Thyroid gland (tissue), 4 donors: ENCODE results near the gene RNF217. TPM values are rescaled to one million over a fixed set of nuclear protein-coding genes. Genes with fewer than 3 reads are reported as not detected.

ENCODE experiments used
- DNase-seq, 2 donors: peaks; one replicate each; pipeline ENCODE4 v3.0.0-alpha.2; 2019
- H3K27ac ChIP-seq, 3 donors: fragments of 200-600 bp; sonication (generic); 1 replicate in 2 of 3; 2 replicates in 1 of 3; pipeline ENCODE4 v1.5.1; 2016 to 2019; ENCODE audit warnings: mild to moderate bottlenecking in 1 of 3, moderate library complexity in 1 of 3
- H3K27me3 ChIP-seq: fragments of 200-600 bp; sonication (generic); one replicate; pipeline ENCODE4 v1.5.1; 2019
- H3K36me3 ChIP-seq, 2 donors: fragments of 200-600 bp; sonication (generic); one replicate each; pipeline ENCODE4 v1.5.1; 2016 to 2019
- H3K4me1 ChIP-seq, 2 donors: fragments of 200-600 bp; sonication (generic); one replicate each; pipeline ENCODE4 v1.5.1; 2017 to 2019
- H3K4me3 ChIP-seq, 3 donors: fragments of 200-600 bp; sonication (generic); replicated peaks in 1 of 3; 1 replicate in 2 of 3; 2 replicates in 1 of 3; pipeline ENCODE4 v1.5.1; 2016; ENCODE audit warnings: mild to moderate bottlenecking in 1 of 3
- H3K9me3 ChIP-seq: fragments of 200-600 bp; sonication (generic); one replicate; pipeline ENCODE4 v1.5.1; 2017
- POLR2A ChIP-seq, 2 donors: fragments of 450-650 bp; IDR thresholded peaks; one replicate each; pipeline ENCODE4 v1.6.1; 2017; ENCODE audit warnings: antibody characterized with exemption in 2 of 2, mild to moderate bottlenecking in 2 of 2, moderate library complexity in 1 of 2
- WGBS, 2 donors: methylation state at CpG; one replicate each; pipeline ENCODE4 v1.1.5; 2017; 5-methylcytosine and 5-hydroxymethylcytosine counted together
- intact Hi-C: fragments of 100-400 bp; cut with DNase I; formaldehyde crosslinking; loops from one replicate; pipeline ENCODE4 v1.15.1; 2023
- total RNA-seq, 4 donors: library from RNA; depleted of rRNA; stranded (reverse); fragments of >200 nt; gene quantifications; one replicate each; pipeline ENCODE4 v1.2.3, GENCODE V29; 2016
- TF ChIP-seq, protein P1 (sequence below), 6 experiments: fragments of 200-600 bp in 3 of 6; fragments of 450-650 bp in 3 of 6; sonication (generic) in 3 of 6; IDR thresholded peaks; one replicate each; pipeline ENCODE4 v1.5.1; 2016 to 2019; ENCODE audit warnings: antibody characterized with exemption in 6 of 6, mild to moderate bottlenecking in 2 of 6, inconsistent platforms in 1 of 6, moderate library complexity in 1 of 6

Gene RNF217
- total RNA-seq, 4 donors from 2014 or later = 29.0 to 53.7 (median 31.0) TPM

GRCh38 chr6:124943658-124944057 lies 18.6 kb upstream of the RNF217 start:
- WGBS, 2 donors = 94 to 97% methylated on average over 1 of the region's 1 CpG
- peaks cover 0 to under 1% of the 10 kb centered on the region in 2 donors for H3K4me1 ChIP-seq
- no peaks in the 10 kb centered on the region for H3K9me3 ChIP-seq
- no peak for TF ChIP-seq POLR2A (IDR thresholded peaks at IDR 0.05)
- TF ChIP-seq, protein P1, sequence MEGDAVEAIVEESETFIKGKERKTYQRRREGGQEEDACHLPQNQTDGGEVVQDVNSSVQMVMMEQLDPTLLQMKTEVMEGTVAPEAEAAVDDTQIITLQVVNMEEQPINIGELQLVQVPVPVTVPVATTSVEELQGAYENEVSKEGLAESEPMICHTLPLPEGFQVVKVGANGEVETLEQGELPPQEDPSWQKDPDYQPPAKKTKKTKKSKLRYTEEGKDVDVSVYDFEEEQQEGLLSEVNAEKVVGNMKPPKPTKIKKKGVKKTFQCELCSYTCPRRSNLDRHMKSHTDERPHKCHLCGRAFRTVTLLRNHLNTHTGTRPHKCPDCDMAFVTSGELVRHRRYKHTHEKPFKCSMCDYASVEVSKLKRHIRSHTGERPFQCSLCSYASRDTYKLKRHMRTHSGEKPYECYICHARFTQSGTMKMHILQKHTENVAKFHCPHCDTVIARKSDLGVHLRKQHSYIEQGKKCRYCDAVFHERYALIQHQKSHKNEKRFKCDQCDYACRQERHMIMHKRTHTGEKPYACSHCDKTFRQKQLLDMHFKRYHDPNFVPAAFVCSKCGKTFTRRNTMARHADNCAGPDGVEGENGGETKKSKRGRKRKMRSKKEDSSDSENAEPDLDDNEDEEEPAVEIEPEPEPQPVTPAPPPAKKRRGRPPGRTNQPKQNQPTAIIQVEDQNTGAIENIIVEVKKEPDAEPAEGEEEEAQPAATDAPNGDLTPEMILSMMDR (IDR thresholded peaks at IDR 0.05) = no peak
- H3K27me3 ChIP-seq = no peaks in the 10 kb centered on the region
- H3K4me3 ChIP-seq = no peak overlapping the region
- DNase-seq = no peak
- H3K27ac ChIP-seq = no peak overlapping the region
- no peaks in the 10 kb centered on the region for H3K36me3 ChIP-seq
- intact Hi-C loops = no loop called here

GRCh38 chr6:124947971-124948451 lies 14.2 kb upstream of the RNF217 start:
- no peak for TF ChIP-seq POLR2A (IDR thresholded peaks at IDR 0.05)
- TF ChIP-seq, protein P1 (IDR thresholded peaks at IDR 0.05) = no peak
- intact Hi-C loops = no loop called here
- Histone ChIP-seq H3K36me3 (no peaks in the 10 kb centered on the region), H3K27ac (no peak overlapping the region), H3K27me3 (no peaks in the 10 kb centered on the region), H3K4me1 (no peaks in the 10 kb centered on the region), H3K4me3 (no peak overlapping the region), H3K9me3 (no peaks in the 10 kb centered on the region)
- 83 to 89% methylated on average over 2 of the region's 2 CpGs for WGBS, 2 donors
- no peak for DNase-seq

DNA sequence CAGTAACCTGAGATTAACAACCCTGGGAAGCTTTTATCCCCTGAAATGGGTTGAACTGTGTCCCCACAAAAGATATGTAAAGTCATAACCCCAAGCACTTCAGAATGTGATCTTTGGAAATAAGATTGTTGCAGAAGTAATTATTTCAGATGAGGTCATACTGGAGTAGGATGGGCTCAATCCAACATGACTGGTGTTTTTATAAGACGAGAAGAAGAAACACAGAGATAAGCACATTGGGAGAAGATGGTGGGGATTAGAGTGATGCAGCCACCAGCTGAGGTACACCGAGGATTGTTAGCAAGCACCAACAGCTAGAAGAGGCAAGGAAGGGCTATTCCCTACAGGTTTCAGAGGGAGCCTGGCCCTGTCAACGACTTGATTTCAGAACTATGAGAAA lies 12.5 kb upstream of the RNF217 start:
- Histone ChIP-seq H3K9me3 (no peaks in the 10 kb centered on the region), H3K27me3 (no peaks in the 10 kb centered on the region), H3K27ac (no peak overlapping the region), H3K36me3 (no peaks in the 10 kb centered on the region), H3K4me3 (no peak overlapping the region), H3K4me1 (no peaks in the 10 kb centered on the region)
- 84 to 87% methylated on average over 3 of the region's 3 CpGs for WGBS, 2 donors
- TF ChIP-seq POLR2A (IDR thresholded peaks at IDR 0.05) = no peak
- TF ChIP-seq, protein P1 (IDR thresholded peaks at IDR 0.05) = no peak
- DNase-seq = no peak
- intact Hi-C loops = loop anchor here (10.0 kb wide), 1 partner anchor 145 kb away; no protein-coding TSS in a partner anchor

DNA sequence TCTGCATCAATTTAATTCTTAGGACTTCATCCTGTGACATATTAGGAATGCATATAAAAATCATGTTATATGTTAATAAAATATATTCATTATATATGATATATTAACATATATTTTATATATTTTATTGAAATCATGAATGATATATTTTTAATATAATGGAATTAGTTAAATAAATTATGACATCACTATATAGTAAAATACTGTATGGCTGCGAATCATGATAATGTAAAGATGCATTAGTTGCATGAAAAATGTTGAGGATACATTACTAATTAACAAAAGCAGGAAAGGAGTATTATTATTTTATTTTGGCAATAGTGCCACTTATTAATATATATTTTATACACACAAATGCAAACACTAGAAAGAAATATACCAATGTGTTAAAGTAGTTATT lies 8.4 kb upstream of the RNF217 start:
- intact Hi-C loops = loop anchor here (10.0 kb wide), 1 partner anchor 141 kb away; no protein-coding TSS in a partner anchor
- no peak for TF ChIP-seq POLR2A (IDR thresholded peaks at IDR 0.05)
- TF ChIP-seq, protein P1 (IDR thresholded peaks at IDR 0.05) = no peak
- WGBS, 2 donors = 94 to 96% methylated on average over 1 of the region's 1 CpG

DNA sequence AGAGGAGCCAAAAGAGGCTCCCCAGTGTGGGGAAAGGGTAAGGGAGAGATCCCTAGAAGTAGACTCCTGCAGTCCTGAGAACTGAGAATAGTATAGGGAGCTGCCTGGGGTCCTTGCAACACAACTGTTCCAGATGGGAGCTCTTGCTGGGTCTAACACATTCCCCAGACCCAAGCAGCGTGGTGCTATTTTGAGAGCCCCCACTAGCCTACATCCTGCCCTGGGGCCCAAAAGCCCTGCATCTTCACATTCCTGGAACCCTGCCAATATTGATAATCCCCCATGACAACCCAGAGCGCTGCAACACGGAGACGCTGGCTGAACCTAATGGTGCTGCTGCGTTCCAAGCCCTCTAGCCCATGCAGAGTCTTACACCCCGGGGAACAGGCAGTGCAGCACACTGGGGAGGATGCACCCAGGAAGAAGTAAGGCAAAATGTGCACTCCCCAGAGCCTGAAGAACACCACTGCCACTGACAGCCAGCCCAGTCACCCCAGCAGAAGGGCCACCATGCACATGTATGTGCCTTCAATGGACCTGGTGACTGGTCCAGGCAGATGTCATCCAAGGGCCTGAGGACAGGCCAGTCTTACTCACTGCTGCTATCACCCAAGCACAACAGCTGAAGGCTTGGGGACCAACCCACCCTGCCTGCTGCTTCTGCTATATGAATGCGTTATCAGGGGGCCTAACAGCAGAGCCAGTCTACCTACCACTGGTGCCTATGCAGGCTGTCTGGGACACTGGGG lies 7.0 kb upstream of the RNF217 start:
- no peak for TF ChIP-seq POLR2A (IDR thresholded peaks at IDR 0.05)
- TF ChIP-seq, protein P1 (IDR thresholded peaks at IDR 0.05) = no peak
- H3K4me1 ChIP-seq = no peaks in the 10 kb centered on the region
- DNase-seq = no peak
- intact Hi-C loops = loop anchor here (10.0 kb wide), 1 partner anchor 140 kb away; no protein-coding TSS in a partner anchor
- no peaks in the 10 kb centered on the region for H3K27me3 ChIP-seq
- H3K36me3 ChIP-seq = no peaks in the 10 kb centered on the region
- no peak overlapping the region for H3K4me3 ChIP-seq
- no peak overlapping the region for H3K27ac ChIP-seq
- 55 to 74% methylated on average over 4 to 7 of the region's 7 CpGs for WGBS, 2 donors
- H3K9me3 ChIP-seq = no peaks in the 10 kb centered on the region

More for the DNA sequence above, 8.4 kb upstream of the RNF217 start:
- H3K27me3 ChIP-seq = no peaks in the 10 kb centered on the region
- DNase-seq = no peak
- H3K4me1 ChIP-seq = no peaks in the 10 kb centered on the region
- no peaks in the 10 kb centered on the region for H3K36me3 ChIP-seq
- no peaks in the 10 kb centered on the region for H3K9me3 ChIP-seq
- no peak overlapping the region for H3K27ac ChIP-seq
- H3K4me3 ChIP-seq = no peak overlapping the region
